HG03575 (cell line): ENCODE data around the gene CDK19.
"Not testable (repeated sequence)": the region's sequence is repeated elsewhere in the genome, so short reads cannot be mapped to it uniquely, and the experiment has no call there.

ENCODE experiments used
- ATAC-seq: cut with Tn5 transposase; IDR thresholded peaks from one replicate; pipeline ENCODE4 v1.9.1; 2021; ENCODE audit not compliant: unreplicated experiment, insufficient number of reproducible peaks, low FRiP score; ENCODE audit errors: extremely low read depth

Gene CDK19

GRCh38 chr6:110719601-110720000, 95.7 kb downstream of the CDK19 start:
- not testable (repeated sequence) for ATAC-seq

GRCh38 chr6:110714143-110714542, 101.1 kb downstream of the CDK19 start:
- no peak for ATAC-seq

GRCh38 chr6:110712238-110712637, 103.0 kb downstream of the CDK19 start:
- ATAC-seq, result no peak

- ATAC-seq, result no peak
Observed at GRCh38 chr6:110710115-110710514, 105.2 kb downstream of the CDK19 start.

GRCh38 chr6:110708295-110708950, 106.8 kb downstream of the CDK19 start:
- no peak for ATAC-seq

- no peak for ATAC-seq
Observed at GRCh38 chr6:110705543-110705942, 109.7 kb downstream of the CDK19 start.

GRCh38 chr6:110703906-110704594, 111.2 kb downstream of the CDK19 start:
- no peak for ATAC-seq

- ATAC-seq, result no peak
Observed at GRCh38 chr6:110703010-110703905, 112.0 kb downstream of the CDK19 start.

GRCh38 chr6:110699780-110700179, 115.5 kb downstream of the CDK19 start:
- no peak for ATAC-seq

- ATAC-seq, result no peak
Observed at GRCh38 chr6:110693994-110694393, 121.3 kb downstream of the CDK19 start.

- no peak for ATAC-seq
Observed at GRCh38 chr6:110693296-110693695, 122.0 kb downstream of the CDK19 start.

- no peak for ATAC-seq
Observed at GRCh38 chr6:110690916-110691315, 124.4 kb downstream of the CDK19 start.

GRCh38 chr6:110690106-110690654, 125.1 kb downstream of the CDK19 start:
- no peak for ATAC-seq

- no peak for ATAC-seq
Observed at GRCh38 chr6:110689275-110689935, 125.9 kb downstream of the CDK19 start.

- no peak for ATAC-seq
Observed at GRCh38 chr6:110688661-110689268, 126.5 kb downstream of the CDK19 start.

GRCh38 chr6:110687326-110687725, 127.9 kb downstream of the CDK19 start:
- ATAC-seq, result no peak

GRCh38 chr6:110683241-110683640, 132.0 kb downstream of the CDK19 start:
- ATAC-seq, result no peak

- peak; percentile 90 for ATAC-seq
Observed at GRCh38 chr6:110682460-110682853, 132.8 kb downstream of the CDK19 start.
